HepG2 (cell line): ENCODE results near the gene HOXB6. TPM values are rescaled to one million over a fixed set of nuclear protein-coding genes. Genes with fewer than 3 reads are reported as not detected.

Experiments
- ATRX ChIP-seq: sonication (generic); formaldehyde crosslinking; IDR thresholded peaks from 2 replicates; pipeline ENCODE4 v1.4.0; 2020; ENCODE audit warnings: missing genetic modification reagents, borderline replicate concordance
- GFI1 ChIP-seq: sonication (generic); formaldehyde crosslinking; IDR thresholded peaks from 2 replicates; pipeline ENCODE4 v1.5.0; 2020; ENCODE audit warnings: missing genetic modification reagents, mild to moderate bottlenecking, borderline replicate concordance
- HNRNPH1 ChIP-seq: fragments of 200-400 bp; formaldehyde crosslinking; optimal IDR thresholded peaks from 2 replicates; pipeline ENCODE3; 2017; ENCODE audit warnings: mild to moderate bottlenecking, low read depth, low read length
- NKX3-1 ChIP-seq: sonication (generic); formaldehyde crosslinking; IDR thresholded peaks from 2 replicates; pipeline ENCODE4 v1.5.0; 2020; ENCODE audit warnings: missing genetic modification reagents
- REXO4 ChIP-seq: sonication (generic); formaldehyde crosslinking; IDR thresholded peaks from 2 replicates; pipeline ENCODE4 v1.8.0; 2022; ENCODE audit warnings: missing genetic modification reagents, mild to moderate bottlenecking, borderline replicate concordance
- SMC3 ChIP-seq: IDR thresholded peaks from 2 replicates; pipeline ENCODE4 v1.6.1; 2011; ENCODE audit warnings: low read length, improper control_type of control experiment
- SPEN ChIP-seq: sonication (generic); formaldehyde crosslinking; IDR thresholded peaks from 2 replicates; pipeline ENCODE4 v1.5.1; 2020; ENCODE audit warnings: low read depth, mild to moderate bottlenecking, missing genetic modification reagents
- ZNF451 ChIP-seq: sonication (generic); formaldehyde crosslinking; IDR thresholded peaks from 2 replicates; pipeline ENCODE4 v1.5.0; 2020; ENCODE audit warnings: mild to moderate bottlenecking, missing genetic modification reagents
- ZNF556 ChIP-seq: sonication (generic); formaldehyde crosslinking; IDR thresholded peaks from 2 replicates; pipeline ENCODE4 v1.4.0; 2020; ENCODE audit warnings: mild to moderate bottlenecking, missing genetic modification reagents, borderline replicate concordance
- ZNF557 ChIP-seq: sonication (generic); formaldehyde crosslinking; IDR thresholded peaks from 2 replicates; pipeline ENCODE4 v1.4.0; 2020; ENCODE audit warnings: missing genetic modification reagents
- ZNF598 ChIP-seq: sonication (generic); formaldehyde crosslinking; IDR thresholded peaks from 2 replicates; pipeline ENCODE4 v1.5.1; 2020; ENCODE audit warnings: mild to moderate bottlenecking, missing genetic modification reagents, borderline replicate concordance
- ZNF766 ChIP-seq: sonication (generic); formaldehyde crosslinking; IDR thresholded peaks from 2 replicates; pipeline ENCODE4 v1.5.0; 2020; ENCODE audit warnings: missing genetic modification reagents, borderline replicate concordance
- ZNF775 ChIP-seq: sonication (generic); formaldehyde crosslinking; IDR thresholded peaks from 2 replicates; pipeline ENCODE4 v1.4.0; 2020; ENCODE audit warnings: missing genetic modification reagents, mild to moderate bottlenecking, moderate library complexity, borderline replicate concordance
- polyA plus RNA-seq, 8 experiments: library from polyadenylated mRNA; depleted of rRNA in 3 of 8; stranded (reverse) in 7 of 8; unstranded in 1 of 8; fragments of >200 nt; fragmentation: Illumina TruSeq in 4 of 8; extraction: Trizol in 4 of 8; gene quantifications; 2 replicates each; pipeline versions ENCODE4 v1.2.1 to v1.2.3, GENCODE V29; 2011 to 2016; ENCODE audit warnings: low read depth in 4 of 8, missing spikeins in 1 of 8, mixed read lengths in 1 of 8; ENCODE audit not compliant: insufficient read depth in 1 of 8
- total RNA-seq, 5 experiments: library from RNA; depleted of rRNA; stranded (reverse); fragments of >200 nt; fragmentation: Illumina TruSeq; extraction: Trizol; gene quantifications; 2 replicates each; pipeline ENCODE4 v1.2.3, GENCODE V29; 2016; ENCODE audit warnings: low read depth in 1 of 5
- TF ChIP-seq, protein P1 (sequence below): sonication (generic); formaldehyde crosslinking; IDR thresholded peaks from 2 replicates; pipeline ENCODE4 v1.5.0; 2020; ENCODE audit warnings: missing genetic modification reagents
- TF ChIP-seq, protein P2 (sequence below): sonication (generic); formaldehyde crosslinking; IDR thresholded peaks from 2 replicates; pipeline ENCODE4 v1.5.1; 2020; ENCODE audit warnings: missing genetic modification reagents, mild to moderate bottlenecking, borderline replicate concordance
- TF ChIP-seq, protein P3 (sequence below): sonication (generic); formaldehyde crosslinking; IDR thresholded peaks from 2 replicates; pipeline ENCODE4 v1.5.0; 2020; ENCODE audit warnings: mild to moderate bottlenecking, missing genetic modification reagents, borderline replicate concordance

HOXB6 gene
- total and polyA plus RNA-seq, 2 of the 13 experiments (the other 11 are each of a cell fraction or from before 2014, with no cell fraction given): not detected

DNA sequence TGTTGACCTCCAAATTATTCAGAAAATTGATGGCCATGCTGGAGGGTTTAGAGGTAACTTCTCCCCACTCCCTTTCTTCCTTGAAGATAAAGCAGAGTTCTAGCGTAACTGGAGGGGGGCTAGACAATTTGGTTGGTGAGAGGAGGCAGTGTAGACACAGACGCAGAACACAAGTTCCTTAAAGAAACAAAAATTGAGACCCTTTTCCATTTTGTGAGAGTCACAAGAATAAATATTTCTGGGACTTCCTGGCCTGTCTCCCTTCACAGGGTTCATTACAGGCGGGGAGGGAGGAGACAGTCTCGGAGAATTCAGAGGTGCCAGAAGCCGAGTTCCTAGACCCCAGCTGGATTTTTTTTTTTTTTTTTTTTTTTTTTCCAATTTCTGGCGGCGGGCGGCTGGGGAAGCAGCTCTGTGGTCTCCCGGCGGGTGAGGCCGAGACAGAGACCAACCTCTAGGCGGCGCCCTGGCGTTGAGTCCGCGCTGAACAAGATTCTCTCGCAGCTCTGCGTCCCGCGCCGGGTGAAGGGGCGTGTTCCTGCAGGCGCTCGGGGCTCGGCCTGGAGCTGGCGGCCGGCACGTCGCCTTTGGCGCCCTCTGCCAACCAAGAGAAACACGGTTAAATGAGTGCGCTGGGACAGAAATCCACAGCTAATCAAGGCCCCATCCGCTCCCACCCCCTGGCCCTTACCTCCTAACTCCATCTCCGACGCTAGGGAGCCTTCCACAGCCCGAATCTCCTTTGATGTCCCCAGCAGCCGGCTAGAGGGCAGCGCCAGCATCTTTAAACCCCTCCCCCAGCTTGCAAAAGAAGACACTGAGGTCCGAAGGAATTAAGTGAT is 31.6 kb upstream of the HOXB6 start (continued):
- TF ChIP-seq, protein P1, sequence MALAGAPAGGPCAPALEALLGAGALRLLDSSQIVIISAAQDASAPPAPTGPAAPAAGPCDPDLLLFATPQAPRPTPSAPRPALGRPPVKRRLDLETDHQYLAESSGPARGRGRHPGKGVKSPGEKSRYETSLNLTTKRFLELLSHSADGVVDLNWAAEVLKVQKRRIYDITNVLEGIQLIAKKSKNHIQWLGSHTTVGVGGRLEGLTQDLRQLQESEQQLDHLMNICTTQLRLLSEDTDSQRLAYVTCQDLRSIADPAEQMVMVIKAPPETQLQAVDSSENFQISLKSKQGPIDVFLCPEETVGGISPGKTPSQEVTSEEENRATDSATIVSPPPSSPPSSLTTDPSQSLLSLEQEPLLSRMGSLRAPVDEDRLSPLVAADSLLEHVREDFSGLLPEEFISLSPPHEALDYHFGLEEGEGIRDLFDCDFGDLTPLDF (CRISPR knock-in tag): peak; percentile 40; the same call in 1 of the 2 replicates
- 0 out of 2 replicates have a peak, but pooled peaks have one; percentile 60 for TF ChIP-seq NKX3-1
- TF ChIP-seq, protein P2, sequence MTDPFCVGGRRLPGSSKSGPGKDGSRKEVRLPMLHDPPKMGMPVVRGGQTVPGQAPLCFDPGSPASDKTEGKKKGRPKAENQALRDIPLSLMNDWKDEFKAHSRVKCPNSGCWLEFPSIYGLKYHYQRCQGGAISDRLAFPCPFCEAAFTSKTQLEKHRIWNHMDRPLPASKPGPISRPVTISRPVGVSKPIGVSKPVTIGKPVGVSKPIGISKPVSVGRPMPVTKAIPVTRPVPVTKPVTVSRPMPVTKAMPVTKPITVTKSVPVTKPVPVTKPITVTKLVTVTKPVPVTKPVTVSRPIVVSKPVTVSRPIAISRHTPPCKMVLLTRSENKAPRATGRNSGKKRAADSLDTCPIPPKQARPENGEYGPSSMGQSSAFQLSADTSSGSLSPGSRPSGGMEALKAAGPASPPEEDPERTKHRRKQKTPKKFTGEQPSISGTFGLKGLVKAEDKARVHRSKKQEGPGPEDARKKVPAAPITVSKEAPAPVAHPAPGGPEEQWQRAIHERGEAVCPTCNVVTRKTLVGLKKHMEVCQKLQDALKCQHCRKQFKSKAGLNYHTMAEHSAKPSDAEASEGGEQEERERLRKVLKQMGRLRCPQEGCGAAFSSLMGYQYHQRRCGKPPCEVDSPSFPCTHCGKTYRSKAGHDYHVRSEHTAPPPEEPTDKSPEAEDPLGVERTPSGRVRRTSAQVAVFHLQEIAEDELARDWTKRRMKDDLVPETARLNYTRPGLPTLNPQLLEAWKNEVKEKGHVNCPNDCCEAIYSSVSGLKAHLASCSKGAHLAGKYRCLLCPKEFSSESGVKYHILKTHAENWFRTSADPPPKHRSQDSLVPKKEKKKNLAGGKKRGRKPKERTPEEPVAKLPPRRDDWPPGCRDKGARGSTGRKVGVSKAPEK (CRISPR knock-in tag): 0 out of 2 replicates have a peak, but pooled peaks have one; percentile 6
- no peak; the same call in 1 of the 2 replicates for TF ChIP-seq ZNF598 (CRISPR knock-in tag)
- TF ChIP-seq ATRX (CRISPR knock-in tag): no peak
- no peak for TF ChIP-seq HNRNPH1
- TF ChIP-seq SMC3: no peak
- TF ChIP-seq, protein P3, sequence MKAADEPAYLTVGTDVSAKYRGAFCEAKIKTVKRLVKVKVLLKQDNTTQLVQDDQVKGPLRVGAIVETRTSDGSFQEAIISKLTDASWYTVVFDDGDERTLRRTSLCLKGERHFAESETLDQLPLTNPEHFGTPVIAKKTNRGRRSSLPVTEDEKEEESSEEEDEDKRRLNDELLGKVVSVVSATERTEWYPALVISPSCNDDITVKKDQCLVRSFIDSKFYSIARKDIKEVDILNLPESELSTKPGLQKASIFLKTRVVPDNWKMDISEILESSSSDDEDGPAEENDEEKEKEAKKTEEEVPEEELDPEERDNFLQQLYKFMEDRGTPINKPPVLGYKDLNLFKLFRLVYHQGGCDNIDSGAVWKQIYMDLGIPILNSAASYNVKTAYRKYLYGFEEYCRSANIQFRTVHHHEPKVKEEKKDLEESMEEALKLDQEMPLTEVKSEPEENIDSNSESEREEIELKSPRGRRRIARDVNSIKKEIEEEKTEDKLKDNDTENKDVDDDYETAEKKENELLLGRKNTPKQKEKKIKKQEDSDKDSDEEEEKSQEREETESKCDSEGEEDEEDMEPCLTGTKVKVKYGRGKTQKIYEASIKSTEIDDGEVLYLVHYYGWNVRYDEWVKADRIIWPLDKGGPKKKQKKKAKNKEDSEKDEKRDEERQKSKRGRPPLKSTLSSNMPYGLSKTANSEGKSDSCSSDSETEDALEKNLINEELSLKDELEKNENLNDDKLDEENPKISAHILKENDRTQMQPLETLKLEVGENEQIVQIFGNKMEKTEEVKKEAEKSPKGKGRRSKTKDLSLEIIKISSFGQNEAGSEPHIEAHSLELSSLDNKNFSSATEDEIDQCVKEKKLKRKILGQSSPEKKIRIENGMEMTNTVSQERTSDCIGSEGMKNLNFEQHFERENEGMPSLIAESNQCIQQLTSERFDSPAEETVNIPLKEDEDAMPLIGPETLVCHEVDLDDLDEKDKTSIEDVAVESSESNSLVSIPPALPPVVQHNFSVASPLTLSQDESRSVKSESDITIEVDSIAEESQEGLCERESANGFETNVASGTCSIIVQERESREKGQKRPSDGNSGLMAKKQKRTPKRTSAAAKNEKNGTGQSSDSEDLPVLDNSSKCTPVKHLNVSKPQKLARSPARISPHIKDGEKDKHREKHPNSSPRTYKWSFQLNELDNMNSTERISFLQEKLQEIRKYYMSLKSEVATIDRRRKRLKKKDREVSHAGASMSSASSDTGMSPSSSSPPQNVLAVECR (CRISPR knock-in tag): peak; percentile 30; the same call in 1 of the 2 replicates
- TF ChIP-seq ZNF557 (CRISPR knock-in tag): peak; percentile 81; the same call in 1 of the 2 replicates
- TF ChIP-seq GFI1 (CRISPR knock-in tag): peak; percentile 56; the same call in 1 of the 2 replicates
- no peak for TF ChIP-seq REXO4 (CRISPR knock-in tag)
- TF ChIP-seq SPEN (CRISPR knock-in tag): peak; percentile 75
- no peak for TF ChIP-seq ZNF775 (CRISPR knock-in tag)
- TF ChIP-seq ZNF766 (CRISPR knock-in tag): 0 out of 2 replicates have a peak, but pooled peaks have one; percentile 74
- no peak for TF ChIP-seq ZNF451 (CRISPR knock-in tag)
- peak; percentile 64; the same call in 1 of the 2 replicates for TF ChIP-seq ZNF556 (CRISPR knock-in tag)
